ENCODE measurements around the gene ALKAL2. TPM values are rescaled to one million over a fixed set of nuclear protein-coding genes. Genes with fewer than 3 reads are reported as not detected.

Gene ALKAL2
- total RNA-seq, 4 donors from 2014 or later = 0.30 to 15.9 (median 0.89) TPM; not detected in 1

DNA sequence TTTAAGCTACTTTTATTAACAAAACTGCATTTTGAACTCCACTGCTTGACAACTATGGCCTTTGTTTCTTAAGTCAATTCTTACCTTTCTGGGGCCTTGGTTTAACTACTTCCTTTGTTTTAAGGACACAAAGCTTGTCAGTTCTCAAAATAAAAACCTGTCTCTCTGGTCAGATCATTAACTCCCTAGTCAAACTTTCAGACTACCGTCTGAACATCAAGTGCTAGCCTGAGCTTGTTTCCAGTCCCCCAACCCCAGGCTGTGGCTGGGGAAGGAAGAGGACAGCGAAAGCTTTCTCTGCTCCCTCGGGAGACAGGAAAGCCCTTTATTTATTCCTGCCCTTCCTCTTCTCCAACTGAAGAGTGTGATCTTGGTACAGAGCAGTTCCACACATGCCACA, 25.8 kb downstream of the ALKAL2 start:
- no peak overlapping the region for H3K27ac ChIP-seq

DNA sequence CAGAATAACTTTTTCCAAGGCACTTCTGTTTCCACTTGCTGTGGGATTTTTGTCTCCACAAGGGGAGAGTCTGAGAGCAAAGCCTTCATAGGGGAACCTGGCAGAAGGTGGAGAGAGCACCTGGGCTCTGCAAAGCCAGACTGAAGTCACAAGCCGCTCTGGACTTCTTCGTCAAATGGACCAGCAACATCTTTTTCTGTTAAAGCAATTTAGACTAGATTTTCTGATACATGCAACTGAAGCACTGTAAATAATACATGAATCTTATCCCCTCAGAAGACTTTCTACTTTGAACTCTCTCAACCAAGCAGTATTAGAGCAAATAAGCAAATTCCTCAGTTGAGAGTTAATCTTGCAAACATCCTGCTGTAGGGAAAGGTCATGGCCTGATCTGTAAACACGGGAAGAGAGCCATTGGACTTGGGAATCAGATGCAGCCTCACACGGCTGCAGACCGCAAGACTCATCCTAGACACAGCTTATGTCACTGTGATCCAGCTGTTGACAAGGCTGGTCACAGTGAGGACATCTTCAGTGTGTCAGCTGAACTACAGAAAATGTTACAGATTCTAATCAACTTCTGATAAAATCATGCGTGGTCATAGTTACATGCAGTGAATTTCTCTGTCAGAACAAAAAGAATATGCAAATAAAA, 27.3 kb downstream of the ALKAL2 start:
- no peaks in the 10 kb centered on the region for H3K27me3 ChIP-seq
- H3K36me3 ChIP-seq = peaks cover 0 to 8% of the 10 kb centered on the region in 2 donors
- no peak overlapping the region for H3K27ac ChIP-seq
- no peak overlapping the region for H3K4me3 ChIP-seq
- no peak for ATAC-seq
- H3K4me1 ChIP-seq = peaks cover 0 to 17% (median 0%) of the 10 kb centered on the region in 3 donors
- TF ChIP-seq, protein P1, sequence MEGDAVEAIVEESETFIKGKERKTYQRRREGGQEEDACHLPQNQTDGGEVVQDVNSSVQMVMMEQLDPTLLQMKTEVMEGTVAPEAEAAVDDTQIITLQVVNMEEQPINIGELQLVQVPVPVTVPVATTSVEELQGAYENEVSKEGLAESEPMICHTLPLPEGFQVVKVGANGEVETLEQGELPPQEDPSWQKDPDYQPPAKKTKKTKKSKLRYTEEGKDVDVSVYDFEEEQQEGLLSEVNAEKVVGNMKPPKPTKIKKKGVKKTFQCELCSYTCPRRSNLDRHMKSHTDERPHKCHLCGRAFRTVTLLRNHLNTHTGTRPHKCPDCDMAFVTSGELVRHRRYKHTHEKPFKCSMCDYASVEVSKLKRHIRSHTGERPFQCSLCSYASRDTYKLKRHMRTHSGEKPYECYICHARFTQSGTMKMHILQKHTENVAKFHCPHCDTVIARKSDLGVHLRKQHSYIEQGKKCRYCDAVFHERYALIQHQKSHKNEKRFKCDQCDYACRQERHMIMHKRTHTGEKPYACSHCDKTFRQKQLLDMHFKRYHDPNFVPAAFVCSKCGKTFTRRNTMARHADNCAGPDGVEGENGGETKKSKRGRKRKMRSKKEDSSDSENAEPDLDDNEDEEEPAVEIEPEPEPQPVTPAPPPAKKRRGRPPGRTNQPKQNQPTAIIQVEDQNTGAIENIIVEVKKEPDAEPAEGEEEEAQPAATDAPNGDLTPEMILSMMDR (IDR thresholded peaks at IDR 0.05) = no peak
- TF ChIP-seq EP300 (IDR thresholded peaks at IDR 0.05) = no peak
- TF ChIP-seq POLR2A (IDR thresholded peaks at IDR 0.05) = no peak
- no peak for TF ChIP-seq POLR2AphosphoS5 (IDR thresholded peaks at IDR 0.05)
- WGBS, 2 donors (ENCODE audit: low coverage in 1 of 2) = 47 to 71% methylated on average over 4 to 6 of the region's 6 CpGs
- no peaks in the 10 kb centered on the region for H3K9me3 ChIP-seq

More for the DNA sequence above, 25.8 kb downstream of the ALKAL2 start:
- Histone ChIP-seq H3K4me3 (no peak overlapping the region), H3K36me3 (peaks cover 0 to 8% of the 10 kb centered on the region in 2 donors), H3K4me1 (peaks cover 0 to 32% (median 0%) of the 10 kb centered on the region in 3 donors), H3K27me3 (no peaks in the 10 kb centered on the region), H3K9me3 (no peaks in the 10 kb centered on the region)
- 70 to 73% methylated on average over 2 to 3 of the region's 3 CpGs for WGBS, 2 donors (ENCODE audit: low coverage in 1 of 2)
- TF ChIP-seq POLR2AphosphoS5 (IDR thresholded peaks at IDR 0.05) = no peak
- TF ChIP-seq POLR2A (IDR thresholded peaks at IDR 0.05) = no peak
- TF ChIP-seq EP300 (IDR thresholded peaks at IDR 0.05) = no peak
- TF ChIP-seq, protein P1 (IDR thresholded peaks at IDR 0.05) = no peak
- ATAC-seq = no peak

DNA sequence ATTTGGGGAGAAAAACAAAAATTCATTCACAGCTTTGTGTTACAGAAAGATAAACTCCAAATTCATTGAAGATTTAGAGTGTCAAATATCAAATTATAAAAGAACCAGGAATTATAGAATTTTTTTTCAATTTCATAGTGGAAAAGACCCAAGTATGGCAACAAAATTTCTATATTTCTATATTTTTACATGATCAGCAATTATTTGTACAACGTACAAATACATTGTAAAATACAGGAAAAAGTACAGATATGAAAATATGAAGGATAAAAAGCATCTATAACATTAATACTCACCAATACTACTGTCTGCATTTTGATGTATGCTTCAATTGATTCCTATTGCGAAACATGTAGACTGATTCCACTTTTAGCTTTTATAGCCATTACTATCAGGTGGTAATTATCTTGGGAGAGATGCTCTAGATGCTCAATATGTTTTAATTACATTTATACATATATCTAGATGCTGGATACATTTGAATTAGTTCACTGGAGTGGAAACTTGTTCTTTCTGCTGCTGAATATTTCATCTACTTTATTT, 28.0 kb downstream of the ALKAL2 start:
- no peak overlapping the region for H3K27ac ChIP-seq
- H3K36me3 ChIP-seq = peaks cover 0 to 8% of the 10 kb centered on the region in 2 donors
- H3K4me1 ChIP-seq = peaks cover 0 to 14% (median 0%) of the 10 kb centered on the region in 3 donors
- no peaks in the 10 kb centered on the region for H3K9me3 ChIP-seq
- ATAC-seq = no peak
- no peak for TF ChIP-seq POLR2A (IDR thresholded peaks at IDR 0.05)
- TF ChIP-seq, protein P1 (IDR thresholded peaks at IDR 0.05) = no peak
- TF ChIP-seq EP300 (IDR thresholded peaks at IDR 0.05) = no peak
- TF ChIP-seq POLR2AphosphoS5 (IDR thresholded peaks at IDR 0.05) = no peak
- no peaks in the 10 kb centered on the region for H3K27me3 ChIP-seq
- WGBS, 2 donors (ENCODE audit: low coverage in 1 of 2) = 90 to 100% methylated on average over 2 of the region's 2 CpGs
- no peak overlapping the region for H3K4me3 ChIP-seq

DNA sequence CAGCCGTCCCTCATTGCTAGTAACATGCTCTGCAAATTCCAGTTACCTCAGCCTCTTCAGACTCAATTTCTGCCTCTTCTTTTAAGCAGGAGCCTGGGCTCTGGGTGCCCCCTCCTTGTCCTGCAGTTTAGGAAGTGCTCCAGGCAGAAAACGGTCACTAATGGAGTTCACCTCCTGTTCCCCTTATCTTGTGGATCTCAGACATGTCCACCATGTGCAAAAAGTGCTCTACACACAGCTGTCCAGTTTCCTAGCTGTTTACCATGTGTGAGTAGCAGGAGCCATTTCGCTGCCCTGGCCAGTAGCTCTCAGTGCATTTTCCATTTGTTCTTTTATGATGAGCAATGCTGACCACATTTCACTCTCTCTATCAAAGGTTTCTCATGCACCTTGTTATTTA, 29.0 kb downstream of the ALKAL2 start:
- no peak overlapping the region for H3K27ac ChIP-seq
- H3K27me3 ChIP-seq = no peaks in the 10 kb centered on the region
- H3K4me3 ChIP-seq = no peak overlapping the region
- no peak for ATAC-seq
- TF ChIP-seq, protein P1 (IDR thresholded peaks at IDR 0.05) = no peak
- TF ChIP-seq POLR2A (IDR thresholded peaks at IDR 0.05) (no peak), EP300 (IDR thresholded peaks at IDR 0.05) (no peak), POLR2AphosphoS5 (IDR thresholded peaks at IDR 0.05) (no peak)
- H3K36me3 ChIP-seq = peaks cover 0 to 8% of the 10 kb centered on the region in 2 donors
- H3K9me3 ChIP-seq = no peaks in the 10 kb centered on the region
- 89 to 100% methylated on average over 2 to 3 of the region's 3 CpGs for WGBS, 2 donors (ENCODE audit: low coverage in 1 of 2)
- H3K4me1 ChIP-seq = peaks cover 0 to 10% (median 0%) of the 10 kb centered on the region in 3 donors

DNA sequence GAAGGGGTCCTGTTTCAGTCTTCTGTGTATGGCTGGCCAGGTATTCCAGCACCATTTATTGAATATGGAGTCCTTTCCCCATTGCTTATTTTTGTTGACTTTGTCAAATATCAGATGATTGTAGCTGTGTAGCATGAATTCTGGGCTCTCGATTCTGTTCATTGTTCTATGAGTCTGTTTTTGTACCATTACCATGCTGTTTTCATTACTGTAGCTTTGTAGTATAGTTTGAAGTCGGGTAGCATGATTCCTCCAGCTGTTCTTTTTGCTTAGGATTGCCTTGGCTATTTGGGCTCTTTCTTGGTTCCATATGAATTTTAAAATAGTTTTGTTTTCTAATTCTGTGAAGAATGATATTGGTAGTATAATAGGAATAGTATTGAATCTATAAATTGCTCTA, 30.0 kb downstream of the ALKAL2 start:
- no peak overlapping the region for H3K4me3 ChIP-seq
- no peak overlapping the region for H3K27ac ChIP-seq
- H3K36me3 ChIP-seq = peaks cover 0 to 8% of the 10 kb centered on the region in 2 donors
- no peak for TF ChIP-seq EP300 (IDR thresholded peaks at IDR 0.05)
- no peak for TF ChIP-seq POLR2A (IDR thresholded peaks at IDR 0.05)
- TF ChIP-seq, protein P1 (IDR thresholded peaks at IDR 0.05) = no peak
- TF ChIP-seq POLR2AphosphoS5 (IDR thresholded peaks at IDR 0.05) = no peak
- ATAC-seq = no peak
- no peaks in the 10 kb centered on the region for H3K9me3 ChIP-seq
- no peaks in the 10 kb centered on the region for H3K27me3 ChIP-seq
- no peaks in the 10 kb centered on the region for H3K4me1 ChIP-seq
- 88 to 95% methylated on average over 2 of the region's 2 CpGs for WGBS, 2 donors (ENCODE audit: low coverage in 1 of 2)
